Middle frontal gyrus (tissue), 1 donor: ENCODE data around the gene TDRD1.

Experiments used
- DNase-seq: peaks from one replicate; pipeline ENCODE4 v3.0.0-alpha.2; 2015; ENCODE audit warnings: low spot score; ENCODE audit errors: extremely low spot score

The TDRD1 gene

GRCh38 chr10:114265392-114266053, 86.4 kb downstream of the TDRD1 start:
- DNase-seq: no peak

DNA sequence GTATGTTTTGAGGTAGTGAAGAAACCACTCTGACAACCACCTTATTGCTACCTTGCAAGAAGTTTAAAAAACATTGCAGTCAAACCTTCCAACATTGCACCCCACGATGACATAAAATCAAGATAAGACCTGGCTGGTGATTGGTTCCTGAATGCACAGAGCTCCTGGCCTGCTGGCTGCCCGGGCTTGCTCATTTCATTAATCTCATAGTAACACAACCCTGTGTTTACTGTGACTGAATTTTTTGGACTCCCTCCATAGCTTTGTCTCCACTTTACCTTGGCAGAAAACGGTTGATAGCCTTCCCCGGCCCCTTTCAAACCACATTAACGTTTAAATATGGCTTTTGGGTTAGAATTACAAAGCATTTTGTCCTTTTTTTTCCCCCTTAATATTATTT, 87.4 kb downstream of the TDRD1 start:
- DNase-seq: no peak

DNA sequence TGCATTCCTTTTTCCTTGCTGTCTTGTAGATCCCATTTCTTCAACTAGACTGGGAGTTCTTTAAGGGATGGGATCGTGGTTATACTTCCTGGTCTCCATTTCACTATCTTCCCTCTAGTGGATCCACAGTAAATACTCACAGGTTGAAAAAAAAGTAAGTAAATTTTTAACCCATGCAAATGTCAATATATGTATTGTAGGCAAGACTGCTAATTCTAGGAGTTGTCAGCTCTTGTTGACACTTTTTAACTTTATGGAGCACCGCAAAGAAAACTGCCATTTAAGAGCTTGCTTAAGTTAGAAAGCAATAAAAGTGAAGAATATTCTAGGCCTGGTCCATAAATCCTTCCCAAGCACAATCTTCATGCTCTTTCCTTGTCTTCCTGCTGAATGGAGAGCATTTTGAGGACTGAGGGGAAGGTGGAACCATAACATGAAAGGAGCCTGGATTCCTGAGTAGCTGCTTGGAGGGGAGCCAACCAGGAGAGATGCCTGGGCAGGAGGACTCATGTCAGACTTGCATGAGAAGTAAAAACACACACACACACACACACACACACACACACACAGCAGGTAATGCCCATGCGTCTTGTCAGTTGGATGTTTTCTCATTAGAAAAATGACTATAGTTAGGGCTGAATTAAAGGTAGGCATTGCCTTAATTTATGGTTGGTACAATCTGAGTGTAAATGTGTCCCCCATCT, 92.1 kb downstream of the TDRD1 start:
- no peak for DNase-seq

- DNase-seq: no peak
Measured at GRCh38 chr10:114271779-114272167, 92.6 kb downstream of the TDRD1 start.

- DNase-seq: no peak
Measured at GRCh38 chr10:114272696-114273095, 93.5 kb downstream of the TDRD1 start.

GRCh38 chr10:114273910-114274309, 94.8 kb downstream of the TDRD1 start:
- no peak for DNase-seq

GRCh38 chr10:114274616-114275453, 95.7 kb downstream of the TDRD1 start:
- DNase-seq: no peak

DNA sequence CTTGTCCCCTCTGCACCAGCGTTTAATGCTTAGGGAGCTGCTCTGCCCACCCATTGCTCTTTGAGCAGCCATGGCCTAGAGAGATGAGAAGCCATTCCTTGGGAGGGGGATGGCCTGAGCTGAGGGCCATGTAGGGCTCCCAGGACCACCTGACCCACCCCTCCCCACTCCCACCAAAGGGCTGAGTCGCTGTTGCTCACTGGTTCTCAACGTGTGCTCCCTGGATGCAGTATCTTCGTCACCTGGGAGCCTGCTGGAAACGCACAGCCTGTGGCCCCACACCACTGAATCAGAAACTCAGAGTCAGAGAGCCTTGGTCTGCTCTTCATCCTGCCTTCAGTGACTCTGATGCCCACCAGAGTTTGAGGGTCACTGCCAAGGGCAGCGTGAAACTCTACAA, 96.9 kb downstream of the TDRD1 start:
- DNase-seq: no peak

DNA sequence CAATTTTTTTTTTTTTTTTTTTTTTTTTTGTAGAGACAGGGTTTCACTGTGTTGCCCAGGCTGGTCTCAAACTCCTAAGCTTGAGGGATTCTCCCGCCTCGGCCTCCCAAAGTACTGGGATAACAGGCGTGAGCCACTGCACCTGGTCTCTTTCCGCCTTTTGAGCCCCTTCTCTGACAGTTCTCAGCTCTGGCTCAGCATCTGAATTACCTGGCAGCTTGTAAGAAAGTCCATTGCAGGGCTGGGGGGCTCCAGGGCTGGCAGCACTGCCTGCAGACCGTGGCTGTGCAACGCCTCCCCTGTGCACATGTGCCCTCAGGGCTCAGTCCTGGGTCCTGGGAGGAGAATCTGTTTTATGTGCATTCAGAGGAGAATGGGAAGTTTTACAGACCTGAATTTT, 97.5 kb downstream of the TDRD1 start:
- DNase-seq: no peak

DNA sequence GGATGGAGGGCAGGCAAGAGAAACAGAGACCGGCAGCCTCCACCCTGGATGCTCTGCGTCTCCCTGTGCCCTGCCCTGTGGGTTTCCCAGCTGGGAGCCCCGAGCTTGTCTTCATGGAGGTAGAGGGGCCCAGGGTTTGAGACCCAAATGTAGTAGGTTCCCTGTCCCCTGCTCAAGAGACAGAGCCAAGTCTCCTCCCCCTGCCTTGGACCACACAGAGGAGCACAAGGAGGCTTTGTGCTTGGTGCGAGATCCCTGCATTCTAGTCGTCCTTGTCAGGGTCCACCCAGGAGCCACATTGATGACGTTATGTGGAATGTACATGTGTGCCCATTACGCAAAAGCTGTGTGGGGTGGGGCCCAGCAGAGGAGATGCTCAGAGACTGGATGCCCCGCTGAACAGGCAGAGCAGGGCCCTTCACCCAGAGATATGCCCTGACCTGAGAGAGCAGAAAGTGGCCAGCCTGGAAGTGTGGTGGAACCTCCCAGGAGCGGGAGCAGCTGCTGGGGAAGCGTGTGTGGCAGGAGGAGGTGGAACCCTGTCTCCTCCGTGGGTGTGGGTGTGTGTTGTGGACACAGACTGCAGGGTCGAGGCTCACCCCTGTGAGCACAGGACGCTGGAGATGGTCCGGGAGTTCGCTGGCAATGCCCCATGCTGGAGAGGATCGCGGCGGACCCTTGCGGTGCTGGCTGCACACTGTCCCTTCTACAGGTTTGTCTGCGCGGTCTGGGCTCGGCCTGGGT, 99.2 kb downstream of the TDRD1 start:
- DNase-seq: no peak

GRCh38 chr10:114278884-114279191, 99.7 kb downstream of the TDRD1 start:
- no peak for DNase-seq

DNA sequence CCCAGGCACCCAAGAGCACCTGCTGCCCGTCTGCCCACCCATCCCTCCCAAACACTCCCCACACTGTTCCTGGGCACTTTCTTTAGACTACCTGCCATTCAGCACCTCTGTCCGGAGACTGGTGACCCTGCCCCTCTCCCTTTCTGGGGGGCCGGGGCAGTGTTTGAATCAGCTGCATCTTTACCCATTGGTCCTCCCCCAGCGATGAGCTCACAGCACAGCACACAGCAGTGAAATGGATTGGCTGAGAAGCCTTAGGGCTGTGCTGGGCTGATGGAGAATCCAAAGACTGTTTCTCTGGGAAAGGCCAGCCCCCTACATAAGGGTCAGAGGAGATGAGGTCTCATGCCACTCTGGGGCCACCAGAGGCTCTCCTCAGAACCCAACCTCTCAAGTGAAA, 100.1 kb downstream of the TDRD1 start:
- no peak for DNase-seq

- DNase-seq: no peak
Measured at GRCh38 chr10:114279901-114280644, 100.9 kb downstream of the TDRD1 start.

- no peak for DNase-seq
Measured at GRCh38 chr10:114281006-114281405, 101.9 kb downstream of the TDRD1 start.

GRCh38 chr10:114281461-114281860, 102.3 kb downstream of the TDRD1 start:
- DNase-seq: no peak
